ENCODE measurements around the gene GPR152.
A peak's percentile ranks its signal among the peaks of the same experiment; 100 is the strongest.
"Not testable (repeated sequence)": the region's sequence is repeated elsewhere in the genome, so short reads cannot be mapped to it uniquely, and the experiment has no call there.

Gene GPR152

DNA sequence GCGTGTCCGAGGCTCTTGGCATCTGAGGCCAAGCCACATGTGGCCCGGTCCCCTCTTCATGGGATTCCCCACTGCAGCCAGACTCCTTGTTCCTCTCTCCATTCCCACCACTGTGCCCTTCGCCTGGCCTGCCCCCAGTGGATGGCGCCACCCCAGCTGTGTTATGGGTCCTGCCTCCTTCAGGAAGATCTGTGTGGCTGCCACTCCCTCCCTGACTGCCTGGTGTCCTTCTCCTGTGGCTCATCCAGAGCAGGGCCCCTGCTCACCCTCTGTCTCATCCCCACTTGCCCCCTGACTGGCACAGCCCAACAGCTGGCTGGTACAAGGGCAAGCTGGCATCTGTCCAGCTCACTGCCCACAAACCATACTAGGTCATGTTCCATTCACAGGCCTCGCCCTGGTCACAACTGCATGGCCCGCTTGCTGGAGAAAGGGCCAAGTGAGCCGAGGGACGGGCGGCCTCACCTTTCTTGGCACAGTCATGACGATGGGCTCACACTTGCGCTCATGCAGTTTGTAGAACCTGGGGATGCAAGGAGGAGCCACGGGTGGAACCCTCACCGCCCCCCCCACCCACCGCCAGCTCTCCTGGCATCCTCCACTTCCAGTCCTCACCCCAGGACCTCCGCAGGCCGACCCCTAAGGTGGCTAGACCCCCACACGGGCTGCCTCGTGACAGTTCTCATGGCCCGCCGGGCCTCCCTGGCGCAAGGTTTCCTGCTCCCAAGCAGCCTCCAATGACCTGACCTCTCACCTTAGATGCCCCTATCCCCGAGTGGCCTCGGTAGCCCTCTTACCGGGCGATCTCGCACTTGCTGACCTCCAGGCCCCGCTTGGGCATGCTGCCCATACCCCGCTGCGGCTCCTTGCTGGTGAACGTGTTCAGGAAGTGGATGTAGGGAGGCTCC, 13.0 kb downstream of the GPR152 start:
- DNase-seq (ENCODE audit: low spot score): peak; percentile 58

DNA sequence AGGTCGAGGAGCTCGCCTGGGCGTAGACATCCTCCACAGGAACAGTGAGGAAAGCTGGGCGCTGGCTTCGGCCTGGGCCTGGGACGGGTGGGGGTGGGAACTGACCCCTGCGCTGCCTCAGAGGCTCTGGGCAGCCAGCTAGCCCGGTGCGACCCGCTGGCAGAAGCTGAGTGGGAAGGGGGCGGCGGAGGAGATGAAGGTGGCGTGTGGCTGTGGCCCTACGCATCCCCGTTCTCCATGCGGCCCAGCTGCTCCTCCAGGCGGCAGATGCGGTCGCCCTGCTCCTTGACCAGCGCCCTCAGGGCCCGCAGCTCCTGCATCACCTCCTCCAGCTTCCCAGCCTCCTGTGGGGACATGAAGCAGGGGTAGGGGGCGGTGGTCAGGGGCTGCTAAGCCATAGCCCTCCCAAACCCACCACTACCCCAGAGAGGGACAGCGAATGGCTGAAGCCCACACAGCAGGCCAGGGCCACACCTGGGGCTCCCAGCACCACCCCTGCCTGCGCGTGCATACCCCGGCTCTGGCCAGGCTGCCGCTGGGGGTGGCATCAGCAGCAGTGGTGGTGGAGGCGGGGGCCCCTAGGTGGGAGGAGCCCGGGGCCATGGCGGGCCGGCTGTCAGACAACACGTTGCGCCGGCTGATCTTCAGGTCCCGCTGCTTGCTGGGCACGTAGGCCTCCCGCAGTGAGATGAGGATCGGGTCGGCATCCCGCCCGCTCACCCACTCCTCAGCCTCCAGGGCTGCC, 14.2 kb downstream of the GPR152 start:
- no peak for DNase-seq (ENCODE audit: low spot score)

DNA sequence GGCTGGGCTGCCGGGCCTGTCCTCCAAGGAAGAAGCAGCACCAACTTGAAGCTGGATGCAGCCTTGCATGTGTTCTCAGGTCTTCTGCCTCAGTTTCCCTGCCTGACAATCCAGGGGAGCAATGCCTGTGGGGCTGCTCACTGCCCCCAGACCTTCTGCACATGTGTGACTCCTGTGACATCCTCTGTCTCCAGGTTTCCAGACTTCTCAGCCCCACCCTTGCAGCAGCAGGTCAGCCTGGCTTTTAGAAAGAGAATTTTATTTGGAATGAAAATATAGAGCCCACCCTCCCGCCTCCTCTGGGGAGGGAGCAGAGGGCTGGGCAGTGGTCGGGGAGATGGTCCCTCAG, 14.7 kb downstream of the GPR152 start:
- no peak for DNase-seq (ENCODE audit: low spot score)

DNA sequence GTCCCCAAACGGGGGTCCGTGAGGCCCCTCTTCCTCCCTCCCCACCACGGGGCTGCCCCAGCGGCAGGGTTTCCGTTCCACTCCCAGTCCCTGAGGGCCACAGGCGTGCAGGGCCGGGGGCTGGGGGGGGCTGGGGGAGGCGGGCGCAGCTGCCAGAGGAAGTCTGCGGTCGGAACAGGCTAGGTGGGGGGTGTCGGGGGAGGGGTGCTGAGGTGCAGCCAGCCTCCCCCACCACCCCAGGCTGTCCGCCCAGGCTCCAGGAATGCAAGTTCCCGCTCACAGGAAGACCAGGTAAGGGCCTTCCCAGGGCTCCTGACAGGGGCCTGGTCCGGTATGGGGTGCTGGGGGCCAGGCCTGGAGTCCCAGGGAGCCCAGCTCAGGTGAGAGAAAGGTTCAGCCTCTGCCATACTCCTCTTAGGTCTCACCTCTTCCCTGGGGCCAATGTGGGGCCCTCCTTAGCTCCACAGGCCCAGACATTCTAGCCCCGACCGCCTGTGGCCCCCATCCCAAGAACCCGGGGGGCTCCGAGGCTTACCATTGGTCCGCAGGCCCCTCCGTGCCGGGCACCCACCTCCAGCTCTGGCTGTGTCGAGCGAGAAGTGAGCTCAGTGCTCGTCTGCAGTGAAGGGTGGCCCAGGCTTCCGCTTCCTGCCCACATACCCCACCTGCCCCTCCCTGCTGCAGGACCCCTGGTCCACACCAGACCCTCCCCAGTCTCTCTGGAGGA, 15.3 kb downstream of the GPR152 start, which contains the start of gene PTPRCAP:
TSS of gene PTPRCAP (minus strand) at position 601 of the 727 bp plus-strand sequence. CDS start at position 538, 63 bp downstream.
- no peak for DNase-seq (ENCODE audit: low spot score)

DNA sequence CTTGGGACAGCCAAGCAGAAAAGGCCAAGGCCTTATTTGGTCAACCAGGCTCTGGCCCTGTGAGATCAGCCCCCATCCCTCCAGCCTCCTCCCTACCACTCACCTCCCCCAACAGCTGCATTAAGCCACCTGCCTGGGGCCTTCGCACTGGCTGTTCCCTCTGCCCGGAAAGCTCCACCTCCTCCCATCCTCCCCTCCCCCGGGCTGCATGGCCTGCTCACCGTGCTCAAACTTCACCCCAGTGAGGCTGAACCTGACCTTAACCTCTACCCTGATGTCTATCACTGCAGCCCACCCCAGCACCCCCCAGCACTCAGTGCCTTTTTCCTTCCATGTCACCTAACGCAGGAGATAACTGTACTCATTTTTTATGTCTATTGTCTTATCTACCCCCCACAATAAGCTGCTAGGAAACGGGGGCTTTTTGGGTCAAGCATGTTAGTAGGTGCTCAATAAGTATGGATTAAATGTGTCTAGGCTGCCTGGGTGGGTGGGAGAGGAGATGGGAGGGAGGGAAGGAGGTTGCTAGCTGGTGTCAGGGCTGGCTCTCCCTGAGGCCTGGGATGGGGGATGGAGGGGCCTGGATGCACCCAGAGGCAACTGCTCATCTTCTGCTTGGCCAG, 16.0 kb downstream of the GPR152 start:
- DNase-seq (ENCODE audit: low spot score): no peak

DNA sequence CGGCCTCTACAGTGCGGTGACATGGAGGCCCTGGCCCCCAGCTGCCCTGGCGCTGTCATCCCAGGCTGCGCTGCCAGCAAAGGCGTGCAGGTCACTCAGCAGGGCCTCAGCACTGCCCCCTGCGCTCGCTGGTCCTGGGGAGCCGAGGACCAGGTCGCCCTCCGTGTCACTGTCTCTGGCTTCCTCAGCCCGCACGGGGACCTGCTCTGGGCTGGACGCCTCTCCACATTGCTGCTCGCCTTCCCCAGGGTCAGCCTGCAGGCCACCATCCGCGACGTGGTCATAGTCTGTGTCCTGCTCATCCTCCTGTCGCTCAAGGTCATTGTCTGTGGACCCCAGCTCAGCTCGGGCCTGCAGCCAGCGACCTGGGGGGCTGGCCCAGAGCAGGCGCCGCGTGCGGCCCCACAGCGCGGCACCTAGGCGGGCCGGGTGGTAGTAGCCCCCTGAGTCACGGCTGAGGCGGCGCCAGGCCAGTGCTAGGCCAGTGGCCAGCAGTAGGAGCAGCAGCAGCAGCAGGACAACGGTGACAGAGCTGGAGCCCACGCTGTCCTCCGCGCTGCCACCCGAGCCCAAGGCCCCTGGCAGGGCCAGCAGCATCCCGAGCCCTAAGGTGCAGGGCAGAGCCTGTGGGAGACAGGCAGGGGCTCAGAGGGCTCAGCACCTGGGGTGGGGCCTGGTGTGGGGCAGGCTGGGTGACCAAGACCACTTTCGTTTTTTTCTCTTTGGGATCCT, 16.6 kb downstream of the GPR152 start:
- DNase-seq (ENCODE audit: low spot score): no peak

DNA sequence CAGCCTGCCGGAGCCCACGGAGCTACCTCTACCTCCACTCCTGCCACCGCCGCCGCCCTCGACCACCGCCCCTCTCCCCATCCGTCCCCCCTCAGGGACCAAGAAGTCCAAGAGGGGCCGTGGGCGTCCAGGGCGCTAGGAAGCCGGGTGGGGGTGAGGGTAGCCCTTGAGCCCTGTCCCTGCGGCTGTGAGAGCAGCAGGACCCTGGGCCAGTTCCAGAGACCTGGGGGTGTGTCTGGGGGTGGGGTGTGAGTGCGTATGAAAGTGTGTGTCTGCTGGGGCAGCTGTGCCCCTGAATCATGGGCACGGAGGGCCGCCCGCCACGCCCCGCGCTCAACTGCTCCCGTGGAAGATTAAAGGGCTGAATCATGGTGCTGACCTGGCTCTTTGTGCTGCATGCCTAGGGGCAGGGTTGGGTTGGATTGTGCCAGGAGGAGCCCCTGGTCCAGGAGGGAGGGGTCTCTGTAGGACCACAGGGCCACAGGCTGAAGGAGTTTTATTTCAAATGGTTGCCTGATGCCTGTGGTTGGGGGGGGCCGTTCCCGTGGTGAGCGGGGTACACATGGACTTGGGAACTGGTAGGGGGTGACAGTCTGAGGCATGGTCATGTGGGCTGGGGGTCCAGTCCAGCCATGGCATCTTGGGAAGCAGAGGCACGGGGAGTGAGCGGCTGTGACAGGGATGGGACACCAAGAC, 17.4 kb downstream of the GPR152 start:
- no peak for DNase-seq (ENCODE audit: low spot score)

DNA sequence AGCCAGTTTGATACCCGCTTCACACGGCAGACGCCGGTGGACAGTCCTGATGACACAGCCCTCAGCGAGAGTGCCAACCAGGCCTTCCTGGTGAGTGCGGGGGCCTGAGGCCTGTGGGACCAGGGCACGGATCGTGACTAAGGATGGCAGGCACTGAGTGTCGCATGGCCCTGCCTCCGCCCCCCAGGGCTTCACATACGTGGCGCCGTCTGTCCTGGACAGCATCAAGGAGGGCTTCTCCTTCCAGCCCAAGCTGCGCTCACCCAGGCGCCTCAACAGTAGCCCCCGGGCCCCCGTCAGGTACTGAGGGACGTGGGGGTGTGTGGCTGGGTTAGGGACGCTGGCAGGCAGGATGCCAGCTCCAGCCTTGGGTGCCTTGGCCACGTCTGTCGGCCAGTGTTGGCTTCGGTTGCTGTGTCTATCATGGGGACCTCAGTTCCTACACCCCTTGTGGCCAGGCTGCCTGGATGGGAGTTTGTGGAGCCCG, 18.1 kb downstream of the GPR152 start:
- DNase-seq (ENCODE audit: low spot score): no peak

DNA sequence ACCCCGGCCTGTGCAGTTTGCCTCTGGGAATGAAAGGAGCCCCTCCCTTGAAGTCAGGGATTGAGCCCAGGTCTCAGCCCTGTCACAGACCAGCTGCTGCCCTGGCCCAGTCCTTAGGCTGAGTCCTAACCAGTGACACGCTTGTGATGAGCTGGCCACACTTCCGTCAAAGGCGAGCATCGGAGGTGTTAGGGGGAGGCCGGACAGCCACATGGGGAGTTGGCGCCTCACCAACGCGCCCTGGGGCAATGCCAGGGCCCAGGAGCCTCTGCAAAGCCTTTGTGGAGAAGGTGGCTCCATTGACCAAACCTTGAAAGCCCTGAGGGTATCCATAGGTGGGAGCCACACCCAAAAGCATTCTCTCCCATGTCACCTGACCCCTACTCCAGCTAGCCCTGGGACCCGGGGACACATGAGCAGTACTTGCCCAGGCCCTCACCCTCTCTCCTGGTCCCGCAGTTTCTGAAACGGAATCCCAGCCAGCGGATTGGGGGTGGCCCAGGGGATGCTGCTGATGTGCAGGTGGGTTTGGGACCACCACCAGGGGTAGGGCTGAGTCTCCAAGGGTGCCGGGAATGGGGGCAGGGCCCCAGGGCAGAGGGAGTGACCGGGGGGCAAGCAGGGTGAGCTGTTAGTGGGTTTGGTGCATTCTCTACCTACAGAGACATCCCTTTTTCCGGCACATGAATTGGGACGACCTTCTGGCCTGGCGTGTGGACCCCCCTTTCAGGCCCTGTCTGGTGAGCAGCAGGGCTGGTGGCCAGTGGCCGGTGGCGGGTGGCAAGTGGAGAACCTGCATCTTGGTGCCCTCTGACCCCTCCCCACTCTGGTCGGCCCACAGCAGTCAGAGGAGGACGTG, 18.8 kb downstream of the GPR152 start:
- no peak for DNase-seq (ENCODE audit: low spot score)

DNA sequence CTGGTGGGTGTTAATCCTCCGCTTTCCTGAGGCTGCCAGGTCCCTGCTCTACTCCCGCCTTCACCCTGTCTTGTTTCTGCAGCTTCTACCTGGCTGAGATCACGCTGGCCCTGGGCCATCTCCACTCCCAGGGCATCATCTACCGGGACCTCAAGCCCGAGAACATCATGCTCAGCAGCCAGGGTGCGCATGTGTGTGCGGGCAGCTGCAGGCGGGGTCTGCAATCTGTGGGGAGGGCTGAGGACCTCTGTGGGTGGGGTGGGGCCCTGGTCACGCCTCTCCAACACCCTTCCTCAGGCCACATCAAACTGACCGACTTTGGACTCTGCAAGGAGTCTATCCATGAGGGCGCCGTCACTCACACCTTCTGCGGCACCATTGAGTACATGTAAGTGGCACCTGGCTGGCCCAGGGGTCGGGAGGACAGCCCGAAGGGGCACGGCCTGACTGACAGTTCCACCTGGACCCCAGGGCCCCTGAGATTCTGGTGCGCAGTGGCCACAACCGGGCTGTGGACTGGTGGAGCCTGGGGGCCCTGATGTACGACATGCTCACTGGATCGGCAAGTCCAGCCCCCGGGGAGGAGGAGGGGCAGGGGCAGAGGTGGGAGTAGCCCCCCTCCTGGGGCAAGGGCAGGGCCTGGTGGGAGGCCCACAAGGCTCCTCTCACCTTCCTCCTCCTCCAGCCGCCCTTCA, 19.7 kb downstream of the GPR152 start:
- no peak for DNase-seq (ENCODE audit: low spot score)

DNA sequence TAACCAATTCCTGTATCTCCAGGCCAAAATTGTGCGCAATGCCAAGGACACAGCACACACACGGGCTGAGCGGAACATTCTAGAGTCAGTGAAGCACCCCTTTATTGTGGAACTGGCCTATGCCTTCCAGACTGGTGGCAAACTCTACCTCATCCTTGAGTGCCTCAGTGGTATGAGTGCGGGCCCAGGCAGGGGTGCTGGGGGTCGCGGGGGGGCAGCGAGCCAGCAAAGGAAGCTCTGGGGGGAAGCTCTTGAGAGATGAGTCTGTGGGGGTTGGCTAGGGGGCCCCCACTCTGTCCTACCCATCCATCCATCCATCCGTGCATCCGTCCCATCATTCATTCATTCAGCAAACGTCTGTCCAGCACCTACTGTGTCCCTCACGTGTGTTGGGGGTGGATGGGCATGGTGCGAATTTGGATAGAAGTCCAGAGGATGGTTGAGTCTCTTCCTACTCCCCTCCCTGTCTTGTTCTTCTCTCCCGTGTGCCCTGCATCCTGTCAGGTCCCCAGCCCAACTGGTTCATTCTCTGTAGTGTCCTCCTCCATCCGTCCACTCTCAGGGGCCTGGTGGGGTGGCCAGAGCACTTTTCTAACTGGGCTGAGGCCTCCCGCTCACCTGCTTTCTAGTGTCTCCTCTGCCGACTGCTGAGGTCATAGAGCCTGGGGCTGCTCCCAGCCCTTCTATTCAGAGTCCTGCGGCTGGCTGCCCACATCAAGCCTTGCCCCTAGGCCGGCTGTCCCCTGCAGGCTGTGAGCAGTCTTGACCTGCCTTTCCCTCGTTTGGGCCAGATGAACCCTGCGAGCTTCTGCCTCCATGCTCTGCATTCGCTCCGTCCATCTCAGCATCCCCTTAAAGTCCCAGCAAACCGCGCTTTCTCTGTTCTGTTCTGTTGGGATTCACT, 20.9 kb downstream of the GPR152 start:
- DNase-seq (ENCODE audit: low spot score): no peak

DNA sequence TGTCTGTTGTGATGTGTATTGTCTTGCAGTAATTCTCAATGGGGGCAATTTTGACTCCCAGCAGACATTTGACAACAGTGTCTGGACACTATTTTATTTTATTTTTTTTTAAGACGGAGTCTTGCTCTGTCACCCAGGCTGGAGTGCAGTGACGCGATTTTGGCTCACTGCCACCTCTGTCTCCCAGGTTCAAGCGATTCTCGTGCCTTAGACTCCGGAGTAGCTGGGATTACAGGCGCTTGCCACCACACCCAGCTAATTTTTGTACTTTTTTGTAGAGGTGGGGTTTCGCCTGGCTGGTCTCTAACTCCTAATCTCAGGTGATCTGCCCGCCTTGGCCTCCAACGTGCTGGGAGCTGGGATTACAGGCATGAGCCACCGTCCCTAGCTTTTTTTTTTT, 22.8 kb downstream of the GPR152 start:
- no peak for DNase-seq (ENCODE audit: low spot score)

DNA sequence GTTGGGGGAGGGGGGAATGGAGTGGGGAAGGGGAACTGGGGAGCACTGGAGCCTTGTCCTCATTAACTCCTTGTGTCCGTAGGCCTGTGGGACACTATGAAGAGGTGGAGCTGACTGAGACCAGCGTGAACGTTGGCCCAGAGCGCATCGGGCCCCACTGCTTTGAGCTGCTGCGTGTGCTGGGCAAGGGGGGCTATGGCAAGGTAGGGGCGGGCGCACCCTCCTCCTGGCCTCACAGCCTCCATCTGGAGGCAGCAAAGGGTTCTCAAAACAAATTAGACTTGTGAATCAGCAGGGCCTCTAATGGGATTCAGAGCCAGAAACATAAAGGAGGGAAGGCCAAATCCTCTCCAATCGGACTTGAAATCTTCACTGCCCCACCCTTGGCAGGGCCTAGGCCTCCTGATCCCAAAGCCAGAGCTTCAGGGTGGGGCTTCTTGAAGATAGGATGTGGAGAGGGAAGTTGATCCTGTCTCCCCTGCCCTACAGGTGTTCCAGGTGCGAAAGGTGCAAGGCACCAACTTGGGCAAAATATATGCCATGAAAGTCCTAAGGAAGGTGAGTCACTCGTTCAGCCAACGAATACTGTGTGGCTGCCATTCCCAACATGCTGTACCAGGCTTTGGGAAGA, 23.4 kb downstream of the GPR152 start:
- DNase-seq (ENCODE audit: low spot score): no peak

DNA sequence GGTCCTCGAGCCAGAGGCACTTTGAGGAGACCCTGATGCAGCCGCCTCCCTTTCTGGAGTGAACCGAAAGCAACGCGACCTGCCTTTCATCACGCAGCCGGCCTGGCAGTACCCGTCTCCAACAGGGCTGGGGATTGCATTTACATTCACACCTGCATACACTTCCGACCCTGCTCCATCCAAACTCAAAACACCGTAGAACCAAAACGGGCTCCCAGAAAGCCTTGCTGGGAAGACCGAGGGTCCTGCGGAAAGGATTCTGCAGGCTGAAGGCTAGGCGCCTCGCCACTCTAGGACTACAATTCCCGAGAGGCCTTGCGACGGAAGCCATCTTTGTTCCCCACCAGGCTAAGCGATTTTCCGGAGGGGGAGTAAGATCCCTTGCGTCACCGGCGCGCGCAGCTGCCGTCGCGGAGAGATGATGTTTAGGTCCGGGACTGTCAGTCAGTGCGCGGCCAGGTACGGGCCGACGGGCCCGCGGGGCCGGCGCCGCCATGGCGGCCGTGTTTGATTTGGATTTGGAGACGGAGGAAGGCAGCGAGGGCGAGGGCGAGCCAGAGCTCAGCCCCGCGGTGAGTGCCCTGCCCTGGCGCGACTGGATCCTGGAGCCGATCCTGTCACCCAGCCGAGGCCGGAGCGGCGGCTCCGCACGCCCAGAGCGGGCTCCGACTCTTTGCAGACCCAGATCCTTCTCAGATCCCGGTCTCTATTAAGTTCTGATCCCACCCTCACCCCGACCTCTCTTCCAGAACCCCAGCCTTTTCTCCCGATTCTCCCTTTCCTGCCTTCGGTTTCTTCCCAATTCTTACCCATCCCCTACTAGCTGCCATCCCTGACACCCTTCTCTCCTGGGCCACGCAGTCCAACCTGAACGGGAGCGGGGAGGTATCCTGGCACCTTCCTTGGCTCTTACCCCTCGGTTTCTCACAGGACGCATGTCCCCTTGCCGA, 24.2 kb downstream of the GPR152 start, which contains the start of gene RPS6KB2:
TSS of gene RPS6KB2 (plus strand) at position 443 of the 950 bp plus-strand sequence. CDS start at position 495, 52 bp downstream.
- DNase-seq (ENCODE audit: low spot score): peak; percentile 98

DNA sequence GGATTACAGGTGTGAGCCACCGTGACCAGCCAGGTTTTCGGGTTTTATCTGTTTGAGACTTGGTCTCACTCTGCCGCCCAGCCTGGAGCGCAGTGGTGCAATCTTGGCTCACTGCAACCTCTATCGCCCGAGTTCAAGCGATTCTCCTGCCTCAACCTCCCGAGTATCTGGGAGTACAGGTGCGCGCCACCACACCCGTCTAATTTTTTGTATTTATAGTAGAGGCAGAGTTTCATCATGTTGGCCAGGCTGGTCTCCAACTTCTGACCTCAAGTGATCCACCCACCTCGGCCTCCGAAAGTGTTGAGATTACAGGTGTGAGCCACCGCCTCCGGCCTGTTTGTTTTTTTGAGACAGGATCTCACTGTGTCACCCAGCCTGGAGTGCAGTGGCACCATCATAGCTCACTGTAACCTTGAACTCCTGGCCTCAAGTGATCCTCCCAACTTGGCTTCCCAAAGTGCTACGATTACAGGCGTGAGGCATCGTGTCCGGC, 25.1 kb downstream of the GPR152 start:
- DNase-seq (ENCODE audit: low spot score): not testable (repeated sequence)

Data from Ammon's horn (tissue), 1 donor.